CD1c-positive myeloid dendritic cell (primary cell): ENCODE measurements around the gene PAPPA2.
"Not testable (repeated sequence)": the region's sequence is repeated elsewhere in the genome, so short reads cannot be mapped to it uniquely, and the experiment has no call there.

ENCODE experiments used
- DNase-seq: peaks from one replicate; pipeline ENCODE4 v3.0.0-alpha.2; 2016; ENCODE audit errors: extremely low spot score

PAPPA2 gene

DNA sequence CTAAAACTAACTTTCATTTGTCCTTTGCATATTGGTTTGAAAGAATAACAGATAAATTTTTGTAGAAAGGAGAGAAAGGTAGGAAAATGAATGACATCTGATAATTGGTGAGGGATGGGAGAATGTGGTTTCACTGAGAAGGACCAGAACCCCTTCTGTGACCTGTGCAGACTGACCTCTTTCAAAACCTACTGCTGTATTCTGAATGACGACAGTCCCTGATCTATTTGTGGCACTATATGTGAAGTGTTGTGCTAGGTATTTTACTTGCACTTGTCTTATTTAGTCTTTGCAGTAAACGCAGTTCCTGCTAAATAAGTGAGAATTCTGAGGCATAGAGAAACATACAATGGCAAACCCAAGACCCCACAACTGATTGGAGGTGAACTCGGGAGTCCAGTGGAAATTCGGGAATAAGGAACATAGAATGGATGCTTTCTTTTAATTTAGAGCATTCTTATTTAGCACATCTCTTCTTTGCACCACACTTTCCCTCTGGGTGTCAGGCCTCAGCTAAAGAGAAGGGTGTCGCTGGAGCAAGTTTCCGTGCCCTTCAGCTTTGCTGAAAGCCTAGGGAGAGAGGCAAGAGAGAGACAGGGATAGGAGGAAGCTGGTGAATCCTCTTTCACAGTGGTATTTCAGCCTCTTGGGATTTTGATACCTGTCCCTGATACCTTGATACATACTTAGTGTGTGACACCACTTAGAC is 230.2 kb downstream of the PAPPA2 start:
- no peak for DNase-seq

DNA sequence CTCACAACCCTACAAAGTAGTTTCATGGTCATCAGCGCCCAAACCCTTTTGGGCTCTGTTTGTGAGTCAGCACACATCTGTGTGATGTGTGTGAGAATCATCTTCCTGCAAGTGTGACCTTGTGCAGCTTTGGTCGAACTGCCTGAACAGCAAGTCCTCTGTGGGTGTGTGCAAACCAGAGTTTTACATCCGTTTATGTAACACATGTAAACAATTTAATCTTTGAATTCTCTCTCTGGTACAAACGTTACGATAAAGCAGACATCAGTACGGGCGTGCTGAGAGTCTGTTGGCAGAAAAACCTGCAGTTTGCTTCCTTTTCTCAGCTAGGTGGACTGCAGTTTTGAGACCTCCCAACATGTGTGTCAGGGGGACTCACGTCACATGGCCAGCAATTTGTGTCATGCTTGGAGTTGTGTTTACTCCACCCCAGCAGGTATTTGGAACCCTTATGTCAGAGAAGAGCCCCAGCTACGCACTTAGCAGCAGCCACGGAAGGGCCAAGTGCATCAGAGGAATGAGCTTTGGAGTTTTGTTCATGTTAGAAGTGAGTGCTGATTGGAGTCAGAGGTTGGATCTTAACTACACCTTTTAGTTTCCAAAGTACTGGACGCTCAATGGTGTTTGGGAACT is 230.8 kb downstream of the PAPPA2 start:
- DNase-seq: no peak

DNA sequence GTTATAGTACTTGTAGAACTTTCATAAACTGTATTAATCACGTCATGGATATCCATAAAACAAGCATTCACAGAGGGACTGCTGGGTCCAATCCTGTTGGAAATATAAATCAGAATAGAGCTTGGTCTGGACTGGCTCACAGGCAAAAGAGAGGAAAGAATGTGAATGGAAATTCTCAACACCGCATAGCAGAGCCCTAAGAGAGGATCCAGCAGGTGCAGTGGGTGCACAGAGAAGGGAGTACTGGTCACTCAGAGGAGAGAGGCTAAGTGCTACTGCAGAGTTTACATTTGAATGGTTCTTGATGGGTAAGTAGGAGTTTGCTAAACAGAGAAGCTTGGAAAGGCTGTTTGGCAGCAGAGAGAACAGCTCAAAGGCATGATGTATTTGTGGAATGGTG is 231.7 kb downstream of the PAPPA2 start:
- no peak for DNase-seq

DNA sequence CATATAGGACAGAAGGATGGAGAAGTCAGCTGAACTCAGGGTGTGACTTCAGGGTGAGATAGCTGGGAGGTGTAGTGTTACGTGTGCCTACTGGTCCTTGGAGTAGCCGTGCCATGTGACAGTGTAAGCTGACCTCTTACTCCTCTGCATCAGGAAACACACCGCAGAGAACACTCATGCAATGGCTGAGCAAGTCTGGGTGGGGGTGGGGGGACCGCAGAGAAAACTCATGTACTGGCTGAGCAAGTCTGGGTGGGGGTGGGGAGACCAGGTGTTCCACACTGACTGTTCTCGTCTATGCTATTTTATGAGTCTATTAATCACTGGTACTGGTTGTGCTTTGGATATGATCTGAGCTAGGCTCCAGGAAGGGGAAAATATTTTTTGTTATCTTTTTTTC is 233.1 kb downstream of the PAPPA2 start:
- DNase-seq: no peak

DNA sequence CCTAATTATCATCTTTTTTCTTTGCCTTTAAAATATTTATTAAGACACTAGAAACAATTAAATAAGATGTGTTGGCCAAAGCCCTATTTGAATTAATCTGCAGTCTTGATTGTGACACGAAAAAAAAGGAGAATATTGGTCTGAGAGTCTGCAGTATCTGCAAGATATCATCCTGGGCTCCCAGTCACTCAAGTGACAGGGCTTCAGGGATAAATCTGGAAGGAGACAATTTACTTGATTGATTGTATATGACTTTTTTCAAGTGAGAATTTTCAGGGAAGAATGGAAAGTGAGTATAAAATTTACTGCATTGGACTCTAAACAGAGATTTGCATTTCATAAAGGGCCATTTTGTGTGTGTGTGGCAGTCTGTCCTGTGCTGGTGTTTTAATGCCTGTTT is 233.7 kb downstream of the PAPPA2 start:
- DNase-seq: no peak

DNA sequence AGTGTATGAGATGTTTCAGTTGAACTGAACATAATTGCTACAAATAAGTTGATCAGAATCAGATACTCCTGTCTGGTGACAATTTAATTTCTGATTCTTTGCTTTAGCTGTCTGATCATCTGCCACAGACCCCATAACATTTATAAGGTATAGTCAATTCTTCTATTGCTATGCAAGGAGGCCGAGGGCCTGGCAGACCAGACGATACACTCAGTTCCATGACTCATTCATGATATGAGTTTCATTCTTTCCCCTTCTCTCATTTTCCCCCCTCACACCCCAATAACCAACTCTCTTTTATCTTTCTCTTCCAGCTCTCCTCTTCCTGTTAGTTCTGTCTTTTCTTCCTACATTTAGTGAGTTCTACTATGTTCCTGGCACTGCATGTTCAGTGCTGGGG is 236.8 kb downstream of the PAPPA2 start:
- no peak for DNase-seq

DNA sequence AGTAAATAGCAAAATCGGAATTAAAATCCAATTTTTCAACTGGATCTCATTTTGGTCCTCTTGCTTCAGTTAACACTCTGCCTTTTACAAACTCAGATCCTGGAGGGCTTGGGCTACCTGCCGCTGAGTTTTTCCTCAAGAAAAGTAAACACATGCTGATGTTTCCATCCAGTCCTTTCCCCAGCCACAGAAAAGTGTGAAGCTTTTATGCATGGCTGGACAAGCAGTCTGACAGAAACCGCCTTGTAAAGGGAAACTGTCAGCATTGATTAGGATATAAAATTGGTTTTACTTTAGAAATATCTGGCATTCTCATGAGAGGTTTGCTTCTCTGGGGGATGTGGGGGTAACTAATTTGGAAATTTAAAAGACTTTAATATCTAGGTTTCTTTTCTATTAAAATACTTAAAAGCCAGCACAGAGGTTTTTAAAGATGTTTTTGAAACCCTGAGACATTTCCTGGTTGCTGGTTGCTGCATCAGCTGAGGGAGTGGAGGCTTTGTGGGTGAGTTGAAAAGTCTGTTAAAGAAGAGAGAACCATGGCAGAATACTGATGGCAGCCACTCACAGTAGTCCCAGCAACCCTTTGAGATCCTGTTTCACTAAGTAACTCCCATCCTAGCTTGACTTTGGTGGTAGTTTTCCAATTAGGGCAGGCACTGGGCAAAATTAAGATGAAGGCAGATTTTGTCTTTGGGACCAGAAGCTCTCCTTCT is 238.3 kb downstream of the PAPPA2 start:
- DNase-seq: no peak

DNA sequence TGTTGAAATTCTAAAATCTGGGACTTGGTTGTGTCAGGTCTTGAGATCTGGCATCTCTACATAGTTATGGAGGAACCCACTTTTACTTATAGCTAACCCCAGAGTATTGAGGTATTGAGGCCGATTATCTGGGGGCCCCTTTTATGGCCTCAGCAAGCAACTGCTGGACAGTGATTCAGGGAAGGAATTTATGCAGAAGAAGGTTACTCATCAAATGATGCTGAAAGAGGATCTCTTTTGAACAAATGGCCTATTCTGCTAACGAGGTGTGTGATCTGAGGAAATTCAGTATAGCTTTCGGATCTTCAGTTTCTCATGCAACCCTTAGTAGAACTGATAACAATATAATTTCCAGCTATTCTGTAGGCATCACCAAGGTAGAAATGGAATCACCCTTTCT is 239.9 kb downstream of the PAPPA2 start:
- no peak for DNase-seq

DNA sequence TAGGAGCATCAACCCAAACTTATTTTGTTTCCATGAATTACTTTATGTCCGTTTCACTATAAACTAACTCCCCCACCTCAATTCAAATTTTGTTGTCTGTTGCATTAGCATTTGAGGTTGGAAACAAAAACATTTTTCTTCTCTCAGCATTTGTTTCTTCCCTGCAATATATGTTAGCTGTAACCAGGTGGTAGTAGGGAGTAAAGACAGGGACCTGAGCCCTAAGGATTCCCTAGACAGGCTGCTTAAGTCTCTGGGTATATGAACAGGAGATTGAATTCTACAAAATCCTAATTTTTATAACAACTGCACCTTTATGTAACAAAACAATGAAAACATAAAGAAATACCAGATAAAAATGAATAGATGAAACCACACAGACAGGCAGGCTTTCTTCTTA is 242.6 kb downstream of the PAPPA2 start:
- no peak for DNase-seq

DNA sequence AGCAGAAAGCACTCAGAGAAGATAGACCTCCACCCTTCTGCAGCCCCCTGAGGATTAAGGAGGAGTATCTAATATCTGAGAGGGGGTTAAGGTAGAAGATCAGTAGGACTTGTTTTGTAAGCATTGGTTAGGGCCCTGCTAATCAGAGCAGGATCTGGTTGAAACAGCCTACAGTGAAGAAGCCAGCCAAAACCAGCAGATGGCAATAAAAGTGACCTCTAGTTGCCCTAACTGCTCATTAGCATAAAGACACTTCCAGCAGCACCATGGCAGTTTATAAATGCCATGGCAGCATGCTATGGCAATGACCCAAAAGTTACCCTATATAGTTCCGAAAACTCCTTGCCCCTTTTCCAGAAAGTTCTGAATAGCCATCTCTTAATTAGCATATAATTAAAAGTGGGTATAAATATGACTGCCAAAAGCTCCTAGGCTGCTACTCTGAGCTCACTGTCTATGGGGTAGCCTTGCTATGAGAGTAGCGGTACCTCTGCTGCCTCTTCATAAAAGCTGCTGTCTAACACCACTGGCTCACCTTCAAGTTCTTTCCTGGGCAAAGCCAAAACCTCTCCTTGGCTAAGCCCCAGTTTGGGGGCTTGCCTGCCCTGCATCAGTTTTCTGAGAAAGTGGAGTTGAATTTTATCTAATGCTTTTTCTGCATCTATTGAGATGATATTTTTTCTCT is 254.2 kb downstream of the PAPPA2 start:
- no peak for DNase-seq

DNA sequence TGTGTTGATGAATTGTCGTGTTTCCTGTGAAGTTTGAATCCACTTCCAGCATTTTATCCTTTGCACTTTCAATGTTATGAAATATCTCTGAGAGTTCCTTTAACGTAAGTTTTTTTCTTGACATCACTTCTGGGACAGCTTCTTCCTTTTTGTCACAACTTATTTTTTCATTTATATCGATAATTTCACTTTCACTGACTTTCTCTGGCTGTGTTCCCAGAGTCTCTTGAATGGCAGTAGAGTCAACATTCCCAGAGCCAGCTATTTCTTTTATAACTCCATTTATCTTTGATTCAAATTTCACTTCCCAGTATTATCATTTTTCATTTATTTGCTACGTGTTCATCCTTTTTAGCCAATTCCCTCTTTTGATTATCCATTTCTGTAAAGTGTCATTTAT is 256.5 kb downstream of the PAPPA2 start:
- DNase-seq: no peak

DNA sequence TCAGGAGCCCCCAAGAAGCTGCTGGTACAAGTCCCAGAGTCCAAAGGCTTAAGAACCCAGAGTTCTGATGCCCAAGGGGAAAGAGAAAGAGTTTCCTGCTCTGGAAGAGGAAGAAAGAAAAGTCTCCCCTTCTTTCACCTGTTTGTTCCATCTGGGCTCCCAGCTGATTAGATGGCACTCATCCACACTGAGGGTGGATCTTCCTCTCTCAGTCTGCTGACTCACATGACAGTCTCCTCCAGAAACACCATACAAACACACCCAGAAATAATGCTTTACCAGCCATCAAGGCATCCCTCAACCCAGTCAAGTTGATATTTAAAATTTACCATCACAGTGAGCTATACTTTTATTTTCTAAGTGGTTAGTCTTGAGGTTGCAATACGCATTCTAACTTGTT is 257.9 kb downstream of the PAPPA2 start:
- DNase-seq: no peak

DNA sequence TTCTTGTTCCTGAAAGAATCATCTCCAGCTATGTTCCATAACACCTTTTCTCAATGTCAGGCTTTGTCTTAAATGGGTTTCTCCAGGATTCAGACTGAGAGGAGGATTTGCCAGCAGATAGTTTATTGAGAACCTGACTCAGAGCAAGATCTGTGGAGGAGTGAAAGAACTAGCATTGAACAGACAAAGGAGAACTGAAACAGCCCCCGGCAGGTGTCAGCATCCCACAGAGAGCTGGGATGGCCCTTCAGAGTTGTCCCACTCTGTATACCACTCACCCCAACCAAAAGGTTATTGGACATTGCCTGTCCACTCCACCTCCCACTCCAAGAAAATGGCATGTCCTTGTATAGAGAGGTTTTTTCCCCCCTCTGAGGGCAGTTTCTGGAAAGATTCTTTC is 270.7 kb downstream of the PAPPA2 start:
- DNase-seq: no peak

DNA sequence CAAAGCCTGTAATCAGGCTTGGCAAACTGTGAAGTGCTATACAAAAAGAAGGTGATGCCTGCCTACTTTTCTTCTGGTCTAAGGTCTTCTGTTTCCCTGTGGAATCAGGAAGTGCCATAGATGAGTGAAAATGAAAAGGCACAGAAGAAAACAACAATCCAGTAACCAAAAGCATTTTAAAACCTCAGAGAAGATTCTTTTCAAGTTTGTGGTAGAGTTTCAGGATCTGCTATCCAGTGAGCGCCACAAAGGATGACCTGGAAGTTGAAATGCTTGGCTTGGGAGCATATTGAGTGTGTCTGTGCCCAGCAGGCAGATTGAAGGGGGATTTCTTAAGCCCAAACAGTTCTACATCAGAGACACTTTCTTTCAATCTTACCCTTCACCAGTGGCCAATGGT is 272.2 kb downstream of the PAPPA2 start:
- no peak for DNase-seq

DNA sequence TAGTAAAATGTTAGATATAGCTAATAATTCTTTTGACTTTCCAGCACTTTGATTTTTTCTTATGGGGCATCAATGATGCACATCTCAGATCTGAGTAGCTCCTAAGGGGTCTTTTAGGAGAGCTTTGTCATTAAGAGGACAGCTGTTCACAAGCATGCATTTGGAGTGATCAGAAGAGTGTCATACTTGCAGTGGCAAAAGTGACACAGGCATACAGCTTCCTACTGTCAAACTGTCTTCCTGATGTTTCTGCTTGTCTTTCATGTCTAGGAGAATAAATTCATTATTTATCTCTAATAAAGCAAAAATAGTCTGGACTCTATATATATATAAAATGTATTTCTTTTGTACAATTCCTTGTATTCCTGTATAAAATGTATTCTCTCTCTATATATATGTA is 273.0 kb downstream of the PAPPA2 start:
- DNase-seq: no peak

DNA sequence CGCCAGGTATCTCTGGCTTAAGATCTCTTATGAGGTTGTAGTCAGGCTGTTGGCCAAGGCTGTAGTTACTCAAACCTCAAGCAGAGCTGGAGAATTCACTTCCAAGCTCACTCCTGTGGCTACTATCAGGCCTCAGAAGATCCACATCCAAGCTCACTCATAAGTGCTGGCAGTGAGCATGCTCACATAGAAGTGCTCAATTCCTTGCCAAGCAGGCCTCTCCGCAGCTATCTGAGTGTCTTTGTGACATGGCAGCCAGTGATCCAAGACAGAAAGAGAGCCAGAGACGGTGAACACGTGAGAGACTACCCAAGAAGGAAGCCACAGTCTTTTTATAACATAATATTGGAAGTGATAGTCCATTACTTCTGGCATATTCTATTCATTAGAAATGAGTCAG is 278.2 kb downstream of the PAPPA2 start:
- no peak for DNase-seq

DNA sequence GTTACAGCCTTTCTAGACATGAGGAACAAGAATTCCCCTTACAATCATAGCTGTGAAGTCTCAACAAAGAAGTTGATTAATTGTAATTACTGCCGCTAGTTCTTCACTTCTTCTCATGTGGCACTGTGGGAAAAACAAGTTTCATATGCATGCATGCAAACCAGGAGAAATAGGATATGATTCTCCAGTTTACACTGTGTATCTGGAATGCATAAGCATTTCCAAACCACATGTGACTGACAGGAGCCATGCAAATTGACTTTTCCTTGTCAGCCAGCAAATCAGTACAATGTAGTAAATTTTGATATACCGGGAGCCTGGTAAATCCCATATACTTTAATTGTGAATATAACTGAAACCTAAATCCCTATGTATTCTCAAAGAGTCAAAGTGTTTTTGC is 279.3 kb downstream of the PAPPA2 start:
- DNase-seq: no peak

DNA sequence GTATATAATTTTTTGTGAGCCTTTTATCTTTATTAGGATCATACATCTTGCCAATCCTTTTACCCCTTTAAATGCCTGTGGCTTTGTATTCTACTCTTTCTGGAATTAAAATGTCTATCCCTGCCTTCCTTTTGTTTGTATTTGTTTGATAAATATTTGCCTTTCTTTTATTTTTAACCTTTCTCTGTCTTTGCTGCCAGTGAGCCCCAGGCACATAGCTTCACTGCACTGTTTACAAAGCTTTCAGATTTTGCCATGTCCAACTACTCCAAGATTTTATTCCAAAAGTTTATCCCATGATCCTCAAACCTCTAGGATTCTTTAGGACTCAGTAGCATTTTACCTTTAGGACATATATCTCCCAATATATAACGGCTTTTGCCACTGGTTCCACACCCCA is 281.2 kb downstream of the PAPPA2 start:
- no peak for DNase-seq

DNA sequence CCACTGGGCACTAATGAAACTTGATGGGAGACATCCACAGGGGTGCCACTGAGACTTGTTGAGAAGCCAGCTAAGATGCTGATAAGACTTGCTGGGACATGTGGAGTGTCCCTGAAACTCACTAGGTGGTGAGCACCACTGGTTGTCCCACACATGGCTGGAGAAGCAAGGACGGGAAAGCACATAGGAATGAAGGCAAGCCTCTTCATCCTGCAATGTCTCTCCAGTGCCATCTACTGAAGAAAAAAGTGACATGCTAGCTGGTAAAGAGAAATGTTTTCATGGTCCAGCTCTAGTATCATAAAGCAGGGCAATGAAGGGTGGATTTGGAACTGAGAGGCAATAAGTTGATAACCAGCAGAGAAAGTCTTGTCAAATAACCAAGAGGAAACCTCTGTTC is 283.0 kb downstream of the PAPPA2 start:
- no peak for DNase-seq

DNA sequence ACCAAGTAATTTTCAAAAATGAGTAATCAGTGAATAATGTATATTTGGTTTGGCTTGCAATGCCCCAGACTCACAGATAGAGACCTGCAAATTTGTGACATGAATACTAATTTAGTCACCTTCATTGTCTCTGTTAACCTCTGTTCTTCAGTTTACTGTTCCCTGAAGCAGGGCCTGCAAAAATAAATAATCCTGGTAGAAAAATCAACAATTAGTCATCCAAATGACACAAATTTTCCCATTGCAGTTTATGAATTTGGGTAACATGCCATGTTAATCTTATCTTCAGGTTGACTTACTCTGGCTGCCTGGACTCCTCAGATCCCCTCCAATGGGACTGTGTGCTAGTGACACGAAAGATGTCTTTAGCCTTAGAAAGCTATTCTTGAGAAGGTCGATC is 289.5 kb downstream of the PAPPA2 start:
- no peak for DNase-seq

DNA sequence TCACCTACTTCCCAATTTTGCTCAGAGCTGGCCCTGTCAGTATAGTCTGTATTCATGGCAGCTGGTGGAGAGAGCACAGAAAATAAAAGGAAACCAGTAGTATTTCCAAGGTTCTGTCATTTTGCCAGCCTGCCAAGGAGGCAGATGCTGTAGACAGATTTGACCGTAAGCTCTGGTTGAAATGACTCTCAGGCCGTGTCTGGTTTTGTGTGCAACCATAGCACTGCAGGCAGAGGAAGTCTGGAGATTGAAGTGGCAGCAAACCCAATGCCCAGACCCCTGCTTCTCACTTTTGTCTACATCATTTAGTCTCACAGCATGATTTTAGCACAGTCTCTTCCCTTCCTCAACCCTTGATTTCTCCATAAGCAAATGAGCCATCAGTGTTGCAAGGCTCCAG is 291.7 kb downstream of the PAPPA2 start:
- no peak for DNase-seq

DNA sequence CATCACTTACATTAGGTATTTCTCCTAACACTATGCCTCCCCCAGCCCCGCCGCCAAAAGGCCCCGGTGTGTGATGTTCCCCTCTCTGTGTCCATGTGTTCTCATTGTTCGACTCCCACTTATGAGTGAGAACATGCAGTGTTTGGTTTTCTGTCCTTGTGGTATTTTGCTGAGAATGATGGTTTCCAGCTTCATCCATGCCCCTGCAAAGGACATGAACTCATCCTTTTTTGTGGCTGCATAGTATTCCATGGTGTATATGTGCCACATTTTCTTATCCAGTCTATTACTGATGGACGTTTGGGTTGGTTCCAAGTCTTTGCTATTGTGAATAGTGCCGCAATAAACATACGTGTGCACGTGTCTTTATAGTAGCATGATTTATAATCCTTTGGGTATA is 293.8 kb downstream of the PAPPA2 start:
- DNase-seq: not testable (repeated sequence)

DNA sequence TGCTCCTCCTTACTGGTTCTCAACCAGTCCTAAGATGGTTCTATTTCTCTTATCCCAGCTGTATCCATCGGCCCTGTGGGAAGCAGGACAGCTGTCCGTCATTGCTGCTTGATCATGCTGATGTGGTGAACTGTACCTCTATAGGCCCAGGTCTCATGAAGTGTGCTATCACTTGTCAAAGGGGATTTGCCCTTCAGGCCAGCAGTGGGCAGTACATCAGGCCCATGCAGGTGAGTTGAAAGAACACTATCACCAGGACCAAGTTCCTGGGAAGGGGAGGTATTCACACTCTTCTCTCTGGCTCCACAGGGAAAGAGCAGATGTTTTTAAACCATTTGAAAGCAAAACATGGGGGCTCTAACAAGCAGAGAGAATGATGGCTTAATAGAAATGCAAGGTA is 302.6 kb downstream of the PAPPA2 start:
- no peak for DNase-seq
